Measurements from ENCODE around the gene SRSF4.
"Not testable (repeated sequence)": the region's sequence is repeated elsewhere in the genome, so short reads cannot be mapped to it uniquely, and the experiment has no call there.

SRSF4 gene

GRCh38 chr1:29152046-29152805 lies 29.5 kb downstream of the SRSF4 start:
- Histone ChIP-seq H4K20me1 (ENCODE audit: insufficient read depth, low read length) (no peaks in the 10 kb centered on the region), H3K36me3 (ENCODE audit: insufficient read depth, low read length) (peaks cover 98% of the 10 kb centered on the region), H3K27me3 (ENCODE audit: insufficient read depth, low read length) (no peaks in the 10 kb centered on the region), H3K9me3 (ENCODE audit: low read length) (no peaks in the 10 kb centered on the region), H3K27ac (ENCODE audit: low read depth, low read length, poor library complexity, severe bottlenecking) (no peak overlapping the region), H3K4me2 (ENCODE audit: low read length) (no peak overlapping the region), H3K9ac (ENCODE audit: low read length) (no peak overlapping the region), H3K79me2 (ENCODE audit: insufficient read depth, low read length) (no peaks in the 10 kb centered on the region), H3K9me2 (ENCODE audit: low read depth, low read length) (no peaks in the 10 kb centered on the region), H3K4me1 (ENCODE audit: insufficient read depth, low read length, severe bottlenecking) (no peaks in the 10 kb centered on the region), H2AFZ (ENCODE audit: low read length) (no peak overlapping the region), H3K4me3 (ENCODE audit: low read depth, low read length, poor library complexity, severe bottlenecking) (no peak overlapping the region), H3F3A (ENCODE audit: insufficient read depth, low read length) (no peaks in the 10 kb centered on the region)
- no peak for TF ChIP-seq CTCF (IDR thresholded peaks at IDR 0.05; ENCODE audit: low read length)
- TF ChIP-seq EZH2 (IDR thresholded peaks at IDR 0.05; ENCODE audit: borderline replicate concordance, low read length), result no peak

- not testable (repeated sequence) for H3K4me3 ChIP-seq (ENCODE audit: low read depth, low read length, poor library complexity, severe bottlenecking); H3K4me1 ChIP-seq (ENCODE audit: insufficient read depth, low read length, severe bottlenecking); H3K79me2 ChIP-seq (ENCODE audit: insufficient read depth, low read length); H3K9ac ChIP-seq (ENCODE audit: low read length); H3K4me2 ChIP-seq (ENCODE audit: low read length); H3K27ac ChIP-seq (ENCODE audit: low read depth, low read length, poor library complexity, severe bottlenecking); H3K27me3 ChIP-seq (ENCODE audit: insufficient read depth, low read length); H3K9me3 ChIP-seq (ENCODE audit: low read length); H2AFZ ChIP-seq (ENCODE audit: low read length); H4K20me1 ChIP-seq (ENCODE audit: insufficient read depth, low read length); H3F3A ChIP-seq (ENCODE audit: insufficient read depth, low read length); H3K9me2 ChIP-seq (ENCODE audit: low read depth, low read length)
- H3K36me3 ChIP-seq (ENCODE audit: insufficient read depth, low read length), result peaks cover 98% of the 10 kb centered on the region
Observed at GRCh38 chr1:29150346-29150745, 31.4 kb downstream of the SRSF4 start.

- TF ChIP-seq CTCF (IDR thresholded peaks at IDR 0.05; ENCODE audit: low read length) (no peak), EZH2 (IDR thresholded peaks at IDR 0.05; ENCODE audit: borderline replicate concordance, low read length) (no peak)
- no peak overlapping the region for H2AFZ ChIP-seq (ENCODE audit: low read length)
- no peak overlapping the region for H3K4me3 ChIP-seq (ENCODE audit: low read depth, low read length, poor library complexity, severe bottlenecking)
- H3K4me1 ChIP-seq (ENCODE audit: insufficient read depth, low read length, severe bottlenecking), result no peaks in the 10 kb centered on the region
- H4K20me1 ChIP-seq (ENCODE audit: insufficient read depth, low read length), result no peaks in the 10 kb centered on the region
- H3K79me2 ChIP-seq (ENCODE audit: insufficient read depth, low read length), result no peaks in the 10 kb centered on the region
- no peaks in the 10 kb centered on the region for H3K27me3 ChIP-seq (ENCODE audit: insufficient read depth, low read length)
- no peak overlapping the region for H3K4me2 ChIP-seq (ENCODE audit: low read length)
- peaks cover 92% of the 10 kb centered on the region for H3K36me3 ChIP-seq (ENCODE audit: insufficient read depth, low read length)
- no peaks in the 10 kb centered on the region for H3K9me3 ChIP-seq (ENCODE audit: low read length)
- H3F3A ChIP-seq (ENCODE audit: insufficient read depth, low read length), result no peaks in the 10 kb centered on the region
- H3K27ac ChIP-seq (ENCODE audit: low read depth, low read length, poor library complexity, severe bottlenecking), result no peak overlapping the region
- no peaks in the 10 kb centered on the region for H3K9me2 ChIP-seq (ENCODE audit: low read depth, low read length)
- no peak overlapping the region for H3K9ac ChIP-seq (ENCODE audit: low read length)
Observed at GRCh38 chr1:29148656-29149491, 32.8 kb downstream of the SRSF4 start.
